Heart left ventricle (tissue), 16 donors: Measurements from ENCODE around the gene MUC6. TPM values are rescaled to one million over a fixed set of nuclear protein-coding genes. Genes with fewer than 3 reads are reported as not detected.

Source experiments
- ATAC-seq, 4 donors: fragments of 200-7000 bp; cut with Tn5 transposase; one replicate each; pipeline ENCODE4 v1.9.1; 2020 to 2022; ENCODE audit warnings: moderate library complexity in 4 of 4, mild to moderate bottlenecking in 3 of 4, moderate number of reproducible peaks in 1 of 4
- DNase-seq, 5 donors: peaks; one replicate each; pipeline ENCODE4 v3.0.0-alpha.2; 2020
- H3K27ac ChIP-seq, 12 donors: fragments of 200-600 bp; sonication (generic) in 4 of 12; one replicate each; pipeline versions ENCODE4 v1.5.0 to v1.8.0; 2016 to 2022; ENCODE audit warnings: mild to moderate bottlenecking in 2 of 12
- H3K27me3 ChIP-seq, 9 donors: fragments of 200-600 bp; sonication (generic) in 2 of 9; one replicate each; pipeline versions ENCODE4 v1.5.1 to v1.8.0; 2016 to 2022; ENCODE audit warnings: mild to moderate bottlenecking in 3 of 9
- H3K36me3 ChIP-seq, 9 donors: fragments of 200-600 bp; sonication (generic) in 2 of 9; one replicate each; pipeline versions ENCODE4 v1.5.0 to v1.8.0; 2018 to 2022; ENCODE audit warnings: mild to moderate bottlenecking in 2 of 9
- H3K4me1 ChIP-seq, 12 donors: fragments of 200-600 bp; sonication (generic) in 4 of 12; one replicate each; pipeline versions ENCODE4 v1.5.0 to v1.8.0; 2016 to 2022; ENCODE audit warnings: mild to moderate bottlenecking in 3 of 12
- H3K4me3 ChIP-seq, 12 donors: fragments of 200-600 bp; sonication (generic) in 4 of 12; one replicate each; pipeline versions ENCODE4 v1.5.0 to v1.8.0; 2017 to 2022; ENCODE audit warnings: mild to moderate bottlenecking in 9 of 12, moderate library complexity in 4 of 12
- H3K9me3 ChIP-seq, 12 donors: fragments of 200-600 bp; sonication (generic) in 4 of 12; one replicate each; pipeline versions ENCODE4 v1.5.0 to v1.8.0; 2016 to 2022; ENCODE audit warnings: mild to moderate bottlenecking in 1 of 12
- POLR2A ChIP-seq, 2 donors: fragments of 450-650 bp; IDR thresholded peaks; one replicate each; pipeline ENCODE4 v1.6.1; 2017; ENCODE audit warnings: antibody characterized with exemption in 2 of 2, mild to moderate bottlenecking in 2 of 2, moderate library complexity in 2 of 2
- WGBS, 4 donors: extraction: QIAGEN DNeasy Blood & Tissue Kit in 2 of 4; methylation state at CpG; one replicate each; pipeline versions ENCODE4 v1.1.5 to v1.1.7; 2013 to 2018; 5-methylcytosine and 5-hydroxymethylcytosine counted together
- intact Hi-C, 10 donors: fragments of 100-400 bp; cut with DNase I; formaldehyde crosslinking; loops; one replicate each; pipeline versions ENCODE4 v1.11.1 to v1.14.2; 2022
- polyA plus RNA-seq, 2 donors: library from polyadenylated mRNA; stranded (reverse); fragments of 200-250 nt; gene quantifications; one replicate each; pipeline ENCODE4 v1.2.3, GENCODE V29; 2013
- total RNA-seq, 9 donors: library from RNA; depleted of rRNA in 2 of 9; stranded (reverse); fragments of >200 nt in 2 of 9; fragmentation: NEBNext Ultra II Directional in 3 of 9; extraction: Animal tissue kit (Norgen Biotek cat#: 25700) in 3 of 9; gene quantifications; one replicate each; pipeline versions ENCODE4 v1.1.0 to v1.2.4, GENCODE V29; 2016 to 2023
- TF ChIP-seq, protein P1 (sequence below), 12 donors: fragments of 200-600 bp; sonication (generic) in 4 of 12; IDR thresholded peaks; one replicate each; pipeline versions ENCODE4 v1.5.0 to v1.8.0; 2018 to 2022; ENCODE audit warnings: antibody characterized with exemption in 12 of 12, mild to moderate bottlenecking in 5 of 12
- donor health status: ischemic (EF 13 %, LVEDD 7.1; RV severe dilation, severe dysfunction).
- donor health status: healthy with polysubstance abuse.
- donor health status: DM: no; HTN: yes; CAD: no.
- donor health status: DM: no; HTN: no; CAD: no.
- donor health status: ischemic (EF 25% LVEDD 6.9; RV normal size, moderate dysfunction).
- donor health status: ischemic (EF 25% LVEDD 5.7; RV mildly dilated, moderate dysfunction).
- donor health status: healthy.
- donor health status: DM: yes; HTN: yes; CAD: no.
- donor health status: ischemic (EF 35%, LVEDD 5.7; RV mildly dilated, moderate dysfunction).
- donor health status: nonischemic (EF 11% LVEDD 7.7; RV severe dilation, severe dysfunction).
- donor health status: DM: yes; HTN: yes; CAD: no.
- donor health status: PGD.
- donor health status: ischemic (EF 29% LVEDD 5.4; RV normal size, mild dysfunction).
- donor health status: nonischemic (EF 23%, LVEDD 6.1; RV moderate dilation, normal function).

Gene MUC6
- total and polyA plus RNA-seq, 11 donors: 0.04 to 0.06 TPM; not detected in 9

DNA sequence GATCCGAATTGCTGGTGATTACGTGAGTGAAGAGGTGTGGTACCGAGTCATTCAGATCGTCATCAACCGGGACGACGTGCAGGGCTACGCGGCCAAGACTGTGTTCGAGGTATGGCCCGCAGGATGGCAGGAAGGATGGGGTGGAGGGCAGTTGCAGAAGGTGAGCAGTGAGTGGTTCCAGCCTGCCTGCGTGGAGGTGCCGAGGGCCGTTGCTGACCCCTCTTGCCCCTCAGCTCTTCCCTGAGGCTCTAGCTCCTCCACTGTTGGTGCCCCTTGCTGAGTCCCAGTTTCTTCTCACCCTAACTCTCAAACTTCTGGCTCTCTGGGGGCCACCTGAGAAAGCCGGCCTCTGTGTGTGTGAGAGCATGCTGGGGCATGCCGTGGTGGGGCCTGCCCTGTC is 43.9 kb downstream of the MUC6 start:
- DNase-seq (no peak), ATAC-seq (no peak)
- intact Hi-C loops: no loop called here
- Histone ChIP-seq H3K4me1 (peaks cover 0 to 4% (median 0%) of the 10 kb centered on the region in 12 donors), H3K4me3 (no peak overlapping the region), H3K27me3 (no peaks in the 10 kb centered on the region), H3K9me3 (no peaks in the 10 kb centered on the region), H3K27ac (no peak overlapping the region), H3K36me3 (peaks cover 0 to 85% (median 76%) of the 10 kb centered on the region in 9 donors)
- 87 to 91% (median 90%) methylated on average over 15 to 16 of the region's 16 CpGs for WGBS, 4 donors
- TF ChIP-seq, protein P1, sequence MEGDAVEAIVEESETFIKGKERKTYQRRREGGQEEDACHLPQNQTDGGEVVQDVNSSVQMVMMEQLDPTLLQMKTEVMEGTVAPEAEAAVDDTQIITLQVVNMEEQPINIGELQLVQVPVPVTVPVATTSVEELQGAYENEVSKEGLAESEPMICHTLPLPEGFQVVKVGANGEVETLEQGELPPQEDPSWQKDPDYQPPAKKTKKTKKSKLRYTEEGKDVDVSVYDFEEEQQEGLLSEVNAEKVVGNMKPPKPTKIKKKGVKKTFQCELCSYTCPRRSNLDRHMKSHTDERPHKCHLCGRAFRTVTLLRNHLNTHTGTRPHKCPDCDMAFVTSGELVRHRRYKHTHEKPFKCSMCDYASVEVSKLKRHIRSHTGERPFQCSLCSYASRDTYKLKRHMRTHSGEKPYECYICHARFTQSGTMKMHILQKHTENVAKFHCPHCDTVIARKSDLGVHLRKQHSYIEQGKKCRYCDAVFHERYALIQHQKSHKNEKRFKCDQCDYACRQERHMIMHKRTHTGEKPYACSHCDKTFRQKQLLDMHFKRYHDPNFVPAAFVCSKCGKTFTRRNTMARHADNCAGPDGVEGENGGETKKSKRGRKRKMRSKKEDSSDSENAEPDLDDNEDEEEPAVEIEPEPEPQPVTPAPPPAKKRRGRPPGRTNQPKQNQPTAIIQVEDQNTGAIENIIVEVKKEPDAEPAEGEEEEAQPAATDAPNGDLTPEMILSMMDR (IDR thresholded peaks at IDR 0.05): no peak
- TF ChIP-seq POLR2A (IDR thresholded peaks at IDR 0.05): no peak

DNA sequence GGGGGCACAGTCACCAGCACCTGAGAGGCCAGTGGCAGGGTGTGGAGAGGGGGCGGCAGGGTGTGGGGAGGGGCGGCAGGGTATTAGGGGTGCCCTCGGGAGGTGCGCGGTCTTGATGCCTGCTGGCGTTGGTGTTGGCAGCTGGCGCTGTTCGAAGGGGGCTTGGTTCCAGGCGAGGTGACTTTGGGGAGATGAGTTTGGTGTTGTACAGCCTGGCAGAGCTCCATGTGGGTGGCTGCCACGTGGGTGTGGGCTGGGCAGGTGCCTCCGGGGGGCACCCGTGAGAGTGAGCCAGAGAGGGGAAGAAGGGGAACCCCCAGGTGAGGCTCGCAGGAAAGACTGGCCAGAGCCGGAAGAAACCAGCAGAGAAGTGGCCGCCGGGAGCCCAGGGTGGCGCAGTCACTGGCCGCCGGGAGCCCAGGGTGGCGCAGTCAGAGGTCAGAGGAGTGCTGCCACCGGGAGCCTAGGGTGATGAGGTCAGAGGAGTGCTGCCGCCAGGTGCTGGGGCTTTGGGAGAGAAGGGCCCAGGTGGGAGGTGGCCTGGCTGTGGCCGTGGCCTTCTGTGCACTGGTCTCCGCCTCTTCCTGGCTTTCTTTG is 44.7 kb downstream of the MUC6 start:
- intact Hi-C loops: no loop called here
- WGBS, 4 donors: 86 to 90% (median 87%) methylated on average over 24 of the region's 24 CpGs
- Histone ChIP-seq H3K27me3 (no peaks in the 10 kb centered on the region), H3K4me3 (no peak overlapping the region), H3K9me3 (no peaks in the 10 kb centered on the region), H3K36me3 (peaks cover 0 to 87% (median 79%) of the 10 kb centered on the region in 9 donors), H3K4me1 (peaks cover 0 to 4% (median 0%) of the 10 kb centered on the region in 12 donors), H3K27ac (no peak overlapping the region)
- TF ChIP-seq POLR2A (IDR thresholded peaks at IDR 0.05): no peak
- TF ChIP-seq, protein P1 (IDR thresholded peaks at IDR 0.05): no peak
- ATAC-seq (no peak), DNase-seq (no peak)

DNA sequence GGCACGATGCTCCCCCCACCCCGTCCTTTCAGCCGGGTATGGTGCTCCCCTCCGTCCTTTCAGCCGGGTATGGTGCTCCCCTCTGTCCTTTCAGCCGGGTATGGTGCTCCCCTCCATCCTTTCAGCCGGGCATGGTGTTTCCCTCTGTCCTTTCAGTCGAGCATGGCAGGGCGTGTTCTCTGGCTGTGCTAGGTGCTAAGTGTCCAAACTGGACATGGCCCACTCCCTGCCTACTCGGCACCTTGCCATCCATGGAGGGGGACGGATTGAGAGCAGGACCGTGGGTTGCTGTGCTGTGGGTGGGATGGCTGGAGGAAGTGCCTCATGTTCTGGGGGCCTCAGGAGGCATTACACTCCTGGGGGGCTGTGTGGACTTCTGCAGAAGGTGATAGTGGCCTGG is 45.5 kb downstream of the MUC6 start:
- ATAC-seq (no peak), DNase-seq (no peak)
- no peaks in the 10 kb centered on the region for H3K9me3 ChIP-seq
- WGBS, 4 donors: 85 to 92% (median 88%) methylated on average over 12 of the region's 12 CpGs
- H3K36me3 ChIP-seq: peaks cover 0 to 87% (median 81%) of the 10 kb centered on the region in 9 donors
- no peak for TF ChIP-seq POLR2A (IDR thresholded peaks at IDR 0.05)
- TF ChIP-seq, protein P1 (IDR thresholded peaks at IDR 0.05): no peak
- intact Hi-C loops: no loop called here
- H3K4me3 ChIP-seq: no peak overlapping the region
- no peaks in the 10 kb centered on the region for H3K27me3 ChIP-seq
- no peak overlapping the region for H3K27ac ChIP-seq
- H3K4me1 ChIP-seq: peaks cover 0 to 10% (median 0%) of the 10 kb centered on the region in 12 donors

DNA sequence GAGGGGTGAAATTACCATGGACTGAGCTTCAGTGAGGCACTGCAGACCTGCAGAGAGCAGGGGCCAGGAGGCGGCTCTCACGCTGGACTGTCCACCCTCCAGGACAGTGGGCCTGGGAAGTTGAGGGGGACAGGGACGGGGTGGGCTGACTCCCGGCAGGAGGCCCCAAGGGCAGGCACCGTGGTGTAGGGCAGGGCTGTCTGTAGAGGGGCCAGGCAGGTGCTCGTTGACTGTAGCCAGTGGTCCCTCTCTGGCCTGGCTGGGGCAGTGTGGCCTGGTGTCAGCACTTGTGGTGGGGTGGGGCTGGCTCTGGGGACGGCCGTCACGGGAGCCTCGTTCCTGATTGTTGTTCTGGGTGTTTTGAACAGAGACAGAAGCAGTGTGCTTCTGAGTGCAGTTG is 46.4 kb downstream of the MUC6 start:
- no peak for DNase-seq
- Histone ChIP-seq H3K4me1 (peaks cover 0 to 6% (median 0%) of the 10 kb centered on the region in 12 donors), H3K4me3 (no peak overlapping the region), H3K36me3 (peaks cover 0 to 89% (median 86%) of the 10 kb centered on the region in 9 donors), H3K9me3 (no peaks in the 10 kb centered on the region), H3K27me3 (no peaks in the 10 kb centered on the region), H3K27ac (no peak overlapping the region)
- intact Hi-C loops: no loop called here
- 84 to 91% (median 89%) methylated on average over 9 to 10 of the region's 10 CpGs for WGBS, 4 donors
- no peak for ATAC-seq
- TF ChIP-seq POLR2A (IDR thresholded peaks at IDR 0.05): no peak
- TF ChIP-seq, protein P1 (IDR thresholded peaks at IDR 0.05): no peak
